HUES6 (cell line): Measurements from ENCODE around the gene ATP11A.

ENCODE experiments used
- H3K27ac ChIP-seq: 2 replicates; pipeline ENCODE4 v1.7.0; 2013; ENCODE audit warnings: low read depth, mild to moderate bottlenecking, low read length, inconsistent platforms
- H3K27me3 ChIP-seq: 2 replicates; pipeline ENCODE4 v1.6.1; 2013; ENCODE audit warnings: low read length; ENCODE audit not compliant: control insufficient read depth, insufficient read depth
- H3K36me3 ChIP-seq: 2 replicates; pipeline ENCODE4 v1.6.1; 2013; ENCODE audit warnings: low read length; ENCODE audit not compliant: control insufficient read depth, insufficient read depth
- H3K4me1 ChIP-seq: 2 replicates; pipeline ENCODE4 v1.6.1; 2013; ENCODE audit warnings: low read length; ENCODE audit not compliant: control insufficient read depth, insufficient read depth
- H3K4me3 ChIP-seq: 2 replicates; pipeline ENCODE4 v1.5.1; 2013; ENCODE audit warnings: low read depth, low read length
- H3K9ac ChIP-seq: one replicate; pipeline ENCODE4 v1.6.1; 2013; ENCODE audit warnings: mild to moderate bottlenecking, low read length
- H3K9me3 ChIP-seq: 2 replicates; pipeline ENCODE4 v1.6.1; 2013; ENCODE audit warnings: low read depth, low read length; ENCODE audit not compliant: control insufficient read depth, insufficient read depth

Gene ATP11A

GRCh38 chr13:112720251-112720650 is 30.4 kb downstream of the ATP11A start:
- Histone ChIP-seq H3K4me3 (no peak overlapping the region), H3K9ac (no peak overlapping the region), H3K9me3 (no peaks in the 10 kb centered on the region), H3K27ac (no peak overlapping the region), H3K27me3 (no peaks in the 10 kb centered on the region), H3K36me3 (no peaks in the 10 kb centered on the region), H3K4me1 (peaks cover 8% of the 10 kb centered on the region)

- Histone ChIP-seq H3K27me3 (no peaks in the 10 kb centered on the region), H3K4me3 (no peak overlapping the region), H3K9me3 (no peaks in the 10 kb centered on the region), H3K4me1 (peaks cover 14% of the 10 kb centered on the region), H3K27ac (no peak overlapping the region), H3K9ac (no peak overlapping the region), H3K36me3 (no peaks in the 10 kb centered on the region)
Observed at GRCh38 chr13:112720814-112721197, 31.0 kb downstream of the ATP11A start.

- peaks cover 20% of the 10 kb centered on the region for H3K4me1 ChIP-seq
- H3K36me3 ChIP-seq: no peaks in the 10 kb centered on the region
- no peak overlapping the region for H3K27ac ChIP-seq
- no peaks in the 10 kb centered on the region for H3K9me3 ChIP-seq
- H3K9ac ChIP-seq: no peak overlapping the region
- no peaks in the 10 kb centered on the region for H3K27me3 ChIP-seq
- H3K4me3 ChIP-seq: no peak overlapping the region
Observed at GRCh38 chr13:112721198-112722104, 31.6 kb downstream of the ATP11A start.

- Histone ChIP-seq H3K9ac (no peak overlapping the region), H3K9me3 (no peaks in the 10 kb centered on the region), H3K27me3 (no peaks in the 10 kb centered on the region), H3K4me3 (no peak overlapping the region), H3K36me3 (no peaks in the 10 kb centered on the region), H3K4me1 (peaks cover 24% of the 10 kb centered on the region), H3K27ac (no peak overlapping the region)
Observed at GRCh38 chr13:112722433-112723263, 32.8 kb downstream of the ATP11A start.

GRCh38 chr13:112723771-112724170 is 33.9 kb downstream of the ATP11A start:
- H3K36me3 ChIP-seq: no peaks in the 10 kb centered on the region
- peaks cover 24% of the 10 kb centered on the region for H3K4me1 ChIP-seq
- no peaks in the 10 kb centered on the region for H3K27me3 ChIP-seq
- no peak overlapping the region for H3K27ac ChIP-seq
- no peak overlapping the region for H3K9ac ChIP-seq
- no peaks in the 10 kb centered on the region for H3K9me3 ChIP-seq
- no peak overlapping the region for H3K4me3 ChIP-seq

GRCh38 chr13:112724788-112725345 is 35.0 kb downstream of the ATP11A start:
- H3K9ac ChIP-seq: no peak overlapping the region
- no peak overlapping the region for H3K4me3 ChIP-seq
- H3K27ac ChIP-seq: no peak overlapping the region
- no peaks in the 10 kb centered on the region for H3K36me3 ChIP-seq
- peaks cover 33% of the 10 kb centered on the region for H3K4me1 ChIP-seq
- no peaks in the 10 kb centered on the region for H3K27me3 ChIP-seq
- no peaks in the 10 kb centered on the region for H3K9me3 ChIP-seq

GRCh38 chr13:112725346-112726015 is 35.6 kb downstream of the ATP11A start:
- H3K4me3 ChIP-seq: no peak overlapping the region
- no peak overlapping the region for H3K9ac ChIP-seq
- H3K27me3 ChIP-seq: no peaks in the 10 kb centered on the region
- H3K4me1 ChIP-seq: peaks cover 37% of the 10 kb centered on the region
- no peaks in the 10 kb centered on the region for H3K36me3 ChIP-seq
- no peaks in the 10 kb centered on the region for H3K9me3 ChIP-seq
- no peak overlapping the region for H3K27ac ChIP-seq

- no peaks in the 10 kb centered on the region for H3K36me3 ChIP-seq
- H3K27me3 ChIP-seq: no peaks in the 10 kb centered on the region
- H3K9ac ChIP-seq: no peak overlapping the region
- no peaks in the 10 kb centered on the region for H3K9me3 ChIP-seq
- H3K27ac ChIP-seq: no peak overlapping the region
- H3K4me3 ChIP-seq: no peak overlapping the region
- peaks cover 37% of the 10 kb centered on the region for H3K4me1 ChIP-seq
Observed at GRCh38 chr13:112726016-112726767, 36.4 kb downstream of the ATP11A start.

- no peak overlapping the region for H3K4me3 ChIP-seq
- no peak overlapping the region for H3K27ac ChIP-seq
- no peaks in the 10 kb centered on the region for H3K9me3 ChIP-seq
- no peaks in the 10 kb centered on the region for H3K27me3 ChIP-seq
- peaks cover 42% of the 10 kb centered on the region for H3K4me1 ChIP-seq
- H3K36me3 ChIP-seq: no peaks in the 10 kb centered on the region
- H3K9ac ChIP-seq: no peak overlapping the region
Observed at GRCh38 chr13:112727581-112727980, 37.7 kb downstream of the ATP11A start.
